Lower leg skin (tissue), 4 donors: ENCODE results near the gene CAPZA3. TPM values are rescaled to one million over a fixed set of nuclear protein-coding genes. Genes with fewer than 3 reads are reported as not detected.
"Not testable (repeated sequence)": the region's sequence is repeated elsewhere in the genome, so short reads cannot be mapped to it uniquely, and the experiment has no call there.

ENCODE experiments used
- DNase-seq, 2 donors: peaks; one replicate each; pipeline ENCODE4 v3.0.0-alpha.2; 2019; ENCODE audit warnings: low spot score in 2 of 2
- H3K4me3 ChIP-seq: fragments of 200-600 bp; sonication (generic); 2 replicates; pipeline ENCODE4 v1.5.1; 2017; ENCODE audit warnings: mild to moderate bottlenecking, low read depth; ENCODE audit not compliant: poor library complexity, severe bottlenecking
- CTCF ChIP-seq, 3 donors: fragments of 450-650 bp; IDR thresholded peaks; one replicate each; pipeline ENCODE4 v1.5.1; 2016; ENCODE audit warnings: antibody characterized with exemption in 3 of 3, mild to moderate bottlenecking in 3 of 3, moderate library complexity in 2 of 3
- POLR2A ChIP-seq, 2 donors: fragments of 450-650 bp; IDR thresholded peaks; one replicate each; pipeline ENCODE4 v1.6.1; 2016 to 2017; ENCODE audit warnings: antibody characterized with exemption in 2 of 2, mild to moderate bottlenecking in 1 of 2, moderate library complexity in 1 of 2
- WGBS, 2 donors: methylation state at CpG; one replicate each; pipeline ENCODE4 v1.1.5; 2018; 5-methylcytosine and 5-hydroxymethylcytosine counted together
- intact Hi-C: fragments of 100-400 bp; cut with DNase I; formaldehyde crosslinking; loops from one replicate; pipeline ENCODE4 v1.15.0; 2023; ENCODE audit warnings: low total_unique reads
- total RNA-seq, 4 donors: library from RNA; depleted of rRNA; stranded (reverse); fragments of >200 nt; gene quantifications; one replicate each; pipeline ENCODE4 v1.1.0, GENCODE V29; 2016

Gene CAPZA3
- total RNA-seq, 4 donors from 2014 or later, result 0.39 to 0.99 TPM; not detected in 2

- TF ChIP-seq POLR2A (IDR thresholded peaks at IDR 0.05), result no peak
- TF ChIP-seq CTCF (IDR thresholded peaks at IDR 0.05), result no peak
- DNase-seq, result no peak
- WGBS, 2 donors, result 85 to 89% methylated on average over 6 of the region's 6 CpGs
- H3K4me3 ChIP-seq, result no peak overlapping the region
- intact Hi-C loops, result no loop called here
Observed at GRCh38 chr12:18754124-18754707, 16.3 kb downstream of the CAPZA3 start.

GRCh38 chr12:18755341-18755740, 17.4 kb downstream of the CAPZA3 start:
- H3K4me3 ChIP-seq, result no peak overlapping the region
- intact Hi-C loops, result no loop called here
- TF ChIP-seq POLR2A (IDR thresholded peaks at IDR 0.05) (no peak), CTCF (IDR thresholded peaks at IDR 0.05) (no peak)
- DNase-seq, result no peak
- 73 to 86% methylated on average over 1 of the region's 1 CpG for WGBS, 2 donors

- WGBS, 2 donors, result 78 to 94% methylated on average over 1 of the region's 1 CpG
- DNase-seq, intact Hi-C loops, H3K4me3 ChIP-seq: not testable (repeated sequence)
Observed at GRCh38 chr12:18766479-18766878, 28.6 kb downstream of the CAPZA3 start.

- 44 to 57% methylated on average over 2 of the region's 2 CpGs for WGBS, 2 donors
Observed at GRCh38 chr12:18782827-18783226, 44.9 kb downstream of the CAPZA3 start.

GRCh38 chr12:18785465-18785864, 47.5 kb downstream of the CAPZA3 start:
- DNase-seq, H3K4me3 ChIP-seq, intact Hi-C loops: not testable (repeated sequence)
- 94% methylated on average over 8 of the region's 8 CpGs for WGBS, 2 donors

More at GRCh38 chr12:18782827-18783226, 44.9 kb downstream of the CAPZA3 start:
- no peak for DNase-seq
- intact Hi-C loops, result no loop called here
- TF ChIP-seq POLR2A (IDR thresholded peaks at IDR 0.05), result no peak
- TF ChIP-seq CTCF (IDR thresholded peaks at IDR 0.05), result no peak
- H3K4me3 ChIP-seq, result no peak overlapping the region

Other genes starting within 250 kb of the CAPZA3 start
- not detected for gene PLCZ1, start 107 bp upstream of the CAPZA3 start, total RNA-seq